ENCODE data around the gene ZSWIM6.
"Not testable (repeated sequence)": the region's sequence is repeated elsewhere in the genome, so short reads cannot be mapped to it uniquely, and the experiment has no call there.

Gene ZSWIM6

GRCh38 chr5:61417851-61418250 is 85.8 kb downstream of the ZSWIM6 start:
- Histone ChIP-seq H3K4me3 (ENCODE audit: control insufficient read depth in 1 of 7, extremely low read depth in 1 of 7, insufficient read depth in 4 of 7, low read depth in 2 of 7, low read length in 6 of 7) (no peak overlapping the region), H3K4me1 (ENCODE audit: control extremely low read depth in 1 of 4, control insufficient read depth in 4 of 4, insufficient read depth in 4 of 4, low read length in 3 of 4) (no peaks in the 10 kb centered on the region), H3K27ac (ENCODE audit: insufficient read depth in 1 of 2, low read depth in 1 of 2, low read length in 2 of 2, poor library complexity in 1 of 2, severe bottlenecking in 2 of 2) (no peak overlapping the region), H3K9me3 (ENCODE audit: control extremely low read depth in 1 of 5, control insufficient read depth in 4 of 5, insufficient read depth in 2 of 5, low read depth in 1 of 5, low read length in 4 of 5) (peaks cover 0 to 4% (median 0%) of the 10 kb centered on the region in 5 experiments), H3K36me3 (ENCODE audit: control insufficient read depth in 4 of 4, insufficient read depth in 4 of 4, low read length in 3 of 4) (no peaks in the 10 kb centered on the region), H3K27me3 (replicated peaks in 2 of 5; ENCODE audit: control insufficient read depth in 4 of 5, insufficient read depth in 5 of 5, low read length in 4 of 5) (no peaks in the 10 kb centered on the region)
- CTCF ChIA-PET, result no interaction called here
- no peak for DNase-seq
- POLR2A ChIA-PET, result no interaction called here
- no CpG with 5 or more reads among the region's 1 CpG for WGBS (ENCODE audit: insufficient coverage)

GRCh38 chr5:61419106-61419505 is 87.0 kb downstream of the ZSWIM6 start:
- no peak overlapping the region for H3K4me3 ChIP-seq (ENCODE audit: control insufficient read depth in 1 of 7, extremely low read depth in 1 of 7, insufficient read depth in 4 of 7, low read depth in 2 of 7, low read length in 6 of 7)
- peaks cover 0 to 4% (median 0%) of the 10 kb centered on the region in 4 experiments for H3K4me1 ChIP-seq (ENCODE audit: control extremely low read depth in 1 of 4, control insufficient read depth in 4 of 4, insufficient read depth in 4 of 4, low read length in 3 of 4)
- no peaks in the 10 kb centered on the region for H3K36me3 ChIP-seq (ENCODE audit: control insufficient read depth in 4 of 4, insufficient read depth in 4 of 4, low read length in 3 of 4)
- ChIA-PET CTCF (no interaction called here), POLR2A (no interaction called here)
- H3K27ac ChIP-seq (ENCODE audit: insufficient read depth in 1 of 2, low read depth in 1 of 2, low read length in 2 of 2, poor library complexity in 1 of 2, severe bottlenecking in 2 of 2), result no peak overlapping the region
- DNase-seq, result no peak
- peaks cover 0 to 4% (median 0%) of the 10 kb centered on the region in 5 experiments for H3K9me3 ChIP-seq (ENCODE audit: control extremely low read depth in 1 of 5, control insufficient read depth in 4 of 5, insufficient read depth in 2 of 5, low read depth in 1 of 5, low read length in 4 of 5)
- no CpG with 5 or more reads among the region's 2 CpGs for WGBS (ENCODE audit: insufficient coverage)
- H3K27me3 ChIP-seq (replicated peaks in 2 of 5; ENCODE audit: control insufficient read depth in 4 of 5, insufficient read depth in 5 of 5, low read length in 4 of 5), result no peaks in the 10 kb centered on the region

GRCh38 chr5:61420016-61420415 is 88.0 kb downstream of the ZSWIM6 start:
- no CpG with 5 or more reads among the region's 1 CpG for WGBS (ENCODE audit: insufficient coverage)
- CTCF ChIA-PET, result no interaction called here
- POLR2A ChIA-PET, result no interaction called here

GRCh38 chr5:61421262-61421661 is 89.2 kb downstream of the ZSWIM6 start:
- H3K4me3 ChIP-seq (ENCODE audit: control insufficient read depth in 1 of 7, extremely low read depth in 1 of 7, insufficient read depth in 4 of 7, low read depth in 2 of 7, low read length in 6 of 7); H3K27me3 ChIP-seq (replicated peaks in 2 of 5; ENCODE audit: control insufficient read depth in 4 of 5, insufficient read depth in 5 of 5, low read length in 4 of 5); CTCF ChIA-PET; DNase-seq; H3K27ac ChIP-seq (ENCODE audit: insufficient read depth in 1 of 2, low read depth in 1 of 2, low read length in 2 of 2, poor library complexity in 1 of 2, severe bottlenecking in 2 of 2); POLR2A ChIA-PET; H3K9me3 ChIP-seq (ENCODE audit: control extremely low read depth in 1 of 5, control insufficient read depth in 4 of 5, insufficient read depth in 2 of 5, low read depth in 1 of 5, low read length in 4 of 5); H3K36me3 ChIP-seq (ENCODE audit: control insufficient read depth in 4 of 4, insufficient read depth in 4 of 4, low read length in 3 of 4); H3K4me1 ChIP-seq (ENCODE audit: control extremely low read depth in 1 of 4, control insufficient read depth in 4 of 4, insufficient read depth in 4 of 4, low read length in 3 of 4): not testable (repeated sequence)

More at GRCh38 chr5:61420016-61420415, 88.0 kb downstream of the ZSWIM6 start:
- no peak overlapping the region for H3K27ac ChIP-seq (ENCODE audit: insufficient read depth in 1 of 2, low read depth in 1 of 2, low read length in 2 of 2, poor library complexity in 1 of 2, severe bottlenecking in 2 of 2)
- H3K27me3 ChIP-seq (replicated peaks in 2 of 5; ENCODE audit: control insufficient read depth in 4 of 5, insufficient read depth in 5 of 5, low read length in 4 of 5), result no peaks in the 10 kb centered on the region
- H3K9me3 ChIP-seq (ENCODE audit: control extremely low read depth in 1 of 5, control insufficient read depth in 4 of 5, insufficient read depth in 2 of 5, low read depth in 1 of 5, low read length in 4 of 5), result peaks cover 0 to 4% (median 0%) of the 10 kb centered on the region in 5 experiments
- DNase-seq, result no peak
- peaks cover 0 to 5% (median 0%) of the 10 kb centered on the region in 4 experiments for H3K4me1 ChIP-seq (ENCODE audit: control extremely low read depth in 1 of 4, control insufficient read depth in 4 of 4, insufficient read depth in 4 of 4, low read length in 3 of 4)
- H3K4me3 ChIP-seq (ENCODE audit: control insufficient read depth in 1 of 7, extremely low read depth in 1 of 7, insufficient read depth in 4 of 7, low read depth in 2 of 7, low read length in 6 of 7), result no peak overlapping the region
- H3K36me3 ChIP-seq (ENCODE audit: control insufficient read depth in 4 of 4, insufficient read depth in 4 of 4, low read length in 3 of 4), result no peaks in the 10 kb centered on the region

- Histone ChIP-seq H3K36me3 (ENCODE audit: control insufficient read depth in 4 of 4, insufficient read depth in 4 of 4, low read length in 3 of 4) (no peaks in the 10 kb centered on the region), H3K9me3 (ENCODE audit: control extremely low read depth in 1 of 5, control insufficient read depth in 4 of 5, insufficient read depth in 2 of 5, low read depth in 1 of 5, low read length in 4 of 5) (peaks cover 0 to 4% (median 0%) of the 10 kb centered on the region in 5 experiments), H3K27ac (ENCODE audit: insufficient read depth in 1 of 2, low read depth in 1 of 2, low read length in 2 of 2, poor library complexity in 1 of 2, severe bottlenecking in 2 of 2) (no peak overlapping the region), H3K27me3 (replicated peaks in 2 of 5; ENCODE audit: control insufficient read depth in 4 of 5, insufficient read depth in 5 of 5, low read length in 4 of 5) (no peaks in the 10 kb centered on the region), H3K4me1 (ENCODE audit: control extremely low read depth in 1 of 4, control insufficient read depth in 4 of 4, insufficient read depth in 4 of 4, low read length in 3 of 4) (peaks cover 0 to 5% (median 0%) of the 10 kb centered on the region in 4 experiments), H3K4me3 (ENCODE audit: control insufficient read depth in 1 of 7, extremely low read depth in 1 of 7, insufficient read depth in 4 of 7, low read depth in 2 of 7, low read length in 6 of 7) (no peak overlapping the region)
- DNase-seq, result no peak
- ChIA-PET POLR2A (no interaction called here), CTCF (interaction anchor here (1.3 kb wide), 1 partner anchor 7 kb away, joined by 3 read pairs; no protein-coding TSS in a partner anchor)
- WGBS (ENCODE audit: insufficient coverage), result 96% methylated on average over 3 of the region's 3 CpGs
Observed at GRCh38 chr5:61423487-61424145, 91.6 kb downstream of the ZSWIM6 start.

GRCh38 chr5:61425918-61426317 is 93.9 kb downstream of the ZSWIM6 start:
- no peaks in the 10 kb centered on the region for H3K36me3 ChIP-seq (ENCODE audit: control insufficient read depth in 4 of 4, insufficient read depth in 4 of 4, low read length in 3 of 4)
- no CpG with 5 or more reads among the region's 1 CpG for WGBS (ENCODE audit: insufficient coverage)
- H3K27ac ChIP-seq (ENCODE audit: insufficient read depth in 1 of 2, low read depth in 1 of 2, low read length in 2 of 2, poor library complexity in 1 of 2, severe bottlenecking in 2 of 2), result no peak overlapping the region
- H3K4me1 ChIP-seq (ENCODE audit: control extremely low read depth in 1 of 4, control insufficient read depth in 4 of 4, insufficient read depth in 4 of 4, low read length in 3 of 4), result peaks cover 0 to 5% (median 0%) of the 10 kb centered on the region in 4 experiments
- no peak for DNase-seq
- ChIA-PET CTCF (no interaction called here), POLR2A (no interaction called here)
- peaks cover 0 to 4% (median 0%) of the 10 kb centered on the region in 5 experiments for H3K9me3 ChIP-seq (ENCODE audit: control extremely low read depth in 1 of 5, control insufficient read depth in 4 of 5, insufficient read depth in 2 of 5, low read depth in 1 of 5, low read length in 4 of 5)
- no peak overlapping the region for H3K4me3 ChIP-seq (ENCODE audit: control insufficient read depth in 1 of 7, extremely low read depth in 1 of 7, insufficient read depth in 4 of 7, low read depth in 2 of 7, low read length in 6 of 7)
- H3K27me3 ChIP-seq (replicated peaks in 2 of 5; ENCODE audit: control insufficient read depth in 4 of 5, insufficient read depth in 5 of 5, low read length in 4 of 5), result no peaks in the 10 kb centered on the region

- Histone ChIP-seq H3K27me3 (replicated peaks in 2 of 5; ENCODE audit: control insufficient read depth in 4 of 5, insufficient read depth in 5 of 5, low read length in 4 of 5) (no peaks in the 10 kb centered on the region), H3K36me3 (ENCODE audit: control insufficient read depth in 4 of 4, insufficient read depth in 4 of 4, low read length in 3 of 4) (no peaks in the 10 kb centered on the region), H3K9me3 (ENCODE audit: control extremely low read depth in 1 of 5, control insufficient read depth in 4 of 5, insufficient read depth in 2 of 5, low read depth in 1 of 5, low read length in 4 of 5) (no peaks in the 10 kb centered on the region), H3K4me3 (ENCODE audit: control insufficient read depth in 1 of 7, extremely low read depth in 1 of 7, insufficient read depth in 4 of 7, low read depth in 2 of 7, low read length in 6 of 7) (no peak overlapping the region), H3K27ac (ENCODE audit: insufficient read depth in 1 of 2, low read depth in 1 of 2, low read length in 2 of 2, poor library complexity in 1 of 2, severe bottlenecking in 2 of 2) (no peak overlapping the region), H3K4me1 (ENCODE audit: control extremely low read depth in 1 of 4, control insufficient read depth in 4 of 4, insufficient read depth in 4 of 4, low read length in 3 of 4) (no peaks in the 10 kb centered on the region)
- DNase-seq, result no peak
- 100% methylated on average over 1 of the region's 1 CpG for WGBS (ENCODE audit: insufficient coverage)
- CTCF ChIA-PET, result interaction anchor here (1.4 kb wide), 1 partner anchor 10 kb away, joined by 4 read pairs; no protein-coding TSS in a partner anchor
- POLR2A ChIA-PET, result no interaction called here
Observed at GRCh38 chr5:61429906-61430305, 97.8 kb downstream of the ZSWIM6 start.

Data from common myeloid progenitor, CD34-positive (primary cell).